IMR-90 (cell line): ENCODE data around the gene ARHGAP11A. TPM values are rescaled to one million over a fixed set of nuclear protein-coding genes. Genes with fewer than 3 reads are reported as not detected.
"Not testable (repeated sequence)": the region's sequence is repeated elsewhere in the genome, so short reads cannot be mapped to it uniquely, and the experiment has no call there.

Source experiments
- ATAC-seq: fragments of 200-7000 bp; cut with Tn5 transposase; 2 replicates; pipeline ENCODE4 v1.9.1; 2020; ENCODE audit warnings: low read depth, mild to moderate bottlenecking, moderate library complexity
- BruUV-seq: library from RNA; stranded (reverse); fragments of 400-500 nt; replicated peaks from 2 replicates; lab custom pipeline; 2021; lab: Mats Ljungman, UMichigan
- CTCF ChIA-PET: fragments of 300-600 bp; formaldehyde crosslinking; extraction: SDS; loops from one replicate; lab custom pipeline; 2021; ENCODE audit warnings: antibody characterized with exemption; lab: Yijun Ruan, JAX
- POLR2A ChIA-PET: fragments of 300-600 bp; sonication (Branson Sonifier 250); formaldehyde crosslinking; loops from one replicate; lab custom pipeline; 2022; ENCODE audit warnings: antibody characterized with exemption; ENCODE audit not compliant: unreplicated experiment; lab: Charles Lee
- DNase-seq: peaks from one replicate; pipeline ENCODE4 v3.0.0; 2013
- H2AFZ ChIP-seq: replicated peaks from 2 replicates; pipeline ENCODE3; 2013; ENCODE audit warnings: low read length, mild to moderate bottlenecking; ENCODE audit not compliant: poor library complexity
- H2AK5ac ChIP-seq: 2 replicates; pipeline ENCODE4 v1.6.1; 2013; ENCODE audit warnings: low read depth, low read length, inconsistent platforms
- H2AK9ac ChIP-seq: replicated peaks from 2 replicates; pipeline ENCODE3; 2013; ENCODE audit warnings: mild to moderate bottlenecking, low read depth, low read length, moderate library complexity; ENCODE audit not compliant: poor library complexity
- H2BK120ac ChIP-seq: 2 replicates; pipeline ENCODE4 v1.6.1; 2013; ENCODE audit warnings: low read depth, low read length, inconsistent platforms
- H2BK15ac ChIP-seq: 3 replicates; pipeline ENCODE4 v1.6.1; 2013; ENCODE audit warnings: low read depth, low read length, inconsistent platforms
- H2BK20ac ChIP-seq: 2 replicates; pipeline ENCODE4 v1.6.1; 2013; ENCODE audit warnings: low read depth, mild to moderate bottlenecking, inconsistent platforms, low read length, moderate library complexity
- H2BK5ac ChIP-seq: 2 replicates; pipeline ENCODE4 v1.6.1; 2013; ENCODE audit warnings: mild to moderate bottlenecking, low read depth, low read length, inconsistent platforms; ENCODE audit not compliant: poor library complexity, severe bottlenecking
- H3K14ac ChIP-seq: replicated peaks from 2 replicates; pipeline ENCODE4 v1.6.1; 2013; ENCODE audit warnings: low read depth, low read length, inconsistent platforms
- H3K18ac ChIP-seq: 2 replicates; pipeline ENCODE4 v1.6.1; 2013; ENCODE audit warnings: low read depth, low read length, control low read depth
- H3K23ac ChIP-seq: 2 replicates; pipeline ENCODE4 v1.6.1; 2013; ENCODE audit warnings: low read depth, low read length, inconsistent platforms
- H3K27ac ChIP-seq: 2 replicates; pipeline ENCODE4 v1.5.1; 2013; ENCODE audit warnings: mild to moderate bottlenecking, control low read depth, low read length; ENCODE audit not compliant: insufficient read depth
- H3K27me3 ChIP-seq: 2 replicates; pipeline ENCODE4 v1.6.1; 2013; ENCODE audit warnings: low read length; ENCODE audit not compliant: control insufficient read depth, insufficient read depth
- H3K36me3 ChIP-seq: 2 replicates; pipeline ENCODE4 v1.6.1; 2013; ENCODE audit warnings: low read length, mixed read lengths; ENCODE audit not compliant: control insufficient read depth, insufficient read depth
- H3K4ac ChIP-seq: 2 replicates; pipeline ENCODE4 v1.6.1; 2013; ENCODE audit warnings: low read depth, low read length, inconsistent platforms
- H3K4me1 ChIP-seq: 2 replicates; pipeline ENCODE4 v1.6.1; 2013; ENCODE audit warnings: low read length, mixed read lengths; ENCODE audit not compliant: control insufficient read depth, insufficient read depth
- H3K4me2 ChIP-seq: 2 replicates; pipeline ENCODE4 v1.6.1; 2013; ENCODE audit warnings: low read depth, mild to moderate bottlenecking, control low read depth, low read length, moderate library complexity
- H3K4me3 ChIP-seq: 2 replicates; pipeline ENCODE4 v1.5.1; 2013; ENCODE audit warnings: low read depth, mild to moderate bottlenecking, control low read depth, low read length, moderate library complexity; ENCODE audit not compliant: insufficient read depth
- H3K56ac ChIP-seq: 2 replicates; pipeline ENCODE4 v1.6.1; 2013; ENCODE audit warnings: low read length, inconsistent platforms; ENCODE audit not compliant: insufficient read depth; ENCODE audit errors: extremely low read depth
- H3K79me1 ChIP-seq, 2 experiments: 2 replicates each; pipeline ENCODE4 v1.6.1; 2013; ENCODE audit warnings: low read length in 2 of 2, inconsistent platforms in 1 of 2, low read depth in 1 of 2
- H3K9ac ChIP-seq: 2 replicates; pipeline ENCODE4 v1.6.1; 2013; ENCODE audit warnings: low read depth, low read length, control low read depth
- H3K9me1 ChIP-seq: 2 replicates; pipeline ENCODE4 v1.6.1; 2013; ENCODE audit warnings: low read length, inconsistent platforms; ENCODE audit not compliant: insufficient read depth
- H3K9me3 ChIP-seq: 2 replicates; pipeline ENCODE4 v1.6.1; 2013; ENCODE audit warnings: low read length; ENCODE audit not compliant: control insufficient read depth, insufficient read depth
- H4K20me1 ChIP-seq: 2 replicates; pipeline ENCODE4 v1.6.1; 2013; ENCODE audit warnings: low read length, inconsistent platforms; ENCODE audit not compliant: insufficient read depth
- H4K5ac ChIP-seq: 2 replicates; pipeline ENCODE4 v1.6.1; 2013; ENCODE audit warnings: mild to moderate bottlenecking, low read depth, low read length, control low read depth
- H4K8ac ChIP-seq, 2 experiments: 2 replicates each; pipeline ENCODE4 v1.6.1; 2013; ENCODE audit warnings: low read depth in 2 of 2, low read length in 2 of 2, control low read depth in 1 of 2, inconsistent platforms in 1 of 2
- H4K91ac ChIP-seq: 2 replicates; pipeline ENCODE4 v1.6.1; 2013; ENCODE audit warnings: low read depth, low read length, inconsistent platforms; ENCODE audit not compliant: insufficient read depth
- WGBS, 2 experiments: methylation state at CpG; one replicate each; pipeline versions ENCODE4 v1.1.5 to v1.1.7; 2013; ENCODE audit warnings: missing lambda C conversion rate in 2 of 2; ENCODE audit not compliant: insufficient read length in 1 of 2; ENCODE audit errors: extremely low coverage in 2 of 2; 5-methylcytosine and 5-hydroxymethylcytosine counted together
- dilution Hi-C: fragments of 300-500 bp; cut with HindIII; formaldehyde crosslinking; loops from one replicate; pipeline ENCODE4 v1.14.3; 2018; ENCODE audit warnings: low sequenced_read_pairs; ENCODE audit not compliant: unreplicated experiment
- in situ Hi-C: fragments of 300-500 bp; cut with MboI; formaldehyde crosslinking; loops from 3 replicates; pipeline ENCODE4 v1.14.3; 2019; ENCODE audit warnings: low sequenced_read_pairs, inconsistent platforms, mixed read lengths
- intact Hi-C: fragments of 100-400 bp; cut with micrococcal nuclease; formaldehyde crosslinking; loops from 2 replicates; pipeline ENCODE4 v1.10.0; 2022
- polyA plus RNA-seq, 3 experiments: library from polyadenylated mRNA; depleted of rRNA; stranded (reverse); fragments of >200 nt; gene quantifications; 2 replicates each; pipeline ENCODE4 v1.2.3, GENCODE V29; 2012; ENCODE audit warnings: low replicate concordance in 1 of 3
- total RNA-seq: library from RNA; depleted of rRNA; stranded (reverse); fragments of >200 nt; gene quantifications from 2 replicates; pipeline ENCODE4 v1.2.3, GENCODE V29; 2012

Gene ARHGAP11A
- total and polyA plus RNA-seq, 2 of the 4 experiments (the other 2 are of a cell fraction): 9.9 to 29.0 TPM

GRCh38 chr15:32578482-32578881 lies 36.8 kb upstream of the ARHGAP11A start:
- H3K4me2 ChIP-seq, H2BK5ac ChIP-seq, H3K4me3 ChIP-seq, H3K56ac ChIP-seq, H4K91ac ChIP-seq, H3K4ac ChIP-seq, H4K20me1 ChIP-seq, H3K18ac ChIP-seq, CTCF ChIA-PET, dilution Hi-C loops, H4K8ac ChIP-seq, H3K27me3 ChIP-seq, H2BK15ac ChIP-seq, H2AK5ac ChIP-seq, H3K36me3 ChIP-seq, H3K27ac ChIP-seq, H2BK20ac ChIP-seq, H3K4me1 ChIP-seq, H4K5ac ChIP-seq, H2AFZ ChIP-seq, H3K9me3 ChIP-seq, H2AK9ac ChIP-seq, H3K9me1 ChIP-seq, H3K79me1 ChIP-seq, H3K23ac ChIP-seq, ATAC-seq, H2BK120ac ChIP-seq, in situ Hi-C loops, BruUV-seq, POLR2A ChIA-PET, H3K9ac ChIP-seq, H3K14ac ChIP-seq, intact Hi-C loops, DNase-seq: not testable (repeated sequence)
- no CpG with 5 or more reads among the region's 4 CpGs for WGBS, 2 experiments

GRCh38 chr15:32585844-32586243 lies 29.5 kb upstream of the ARHGAP11A start:
- WGBS, 2 experiments: no CpG with 5 or more reads among the region's 4 CpGs
- dilution Hi-C loops: not testable (repeated sequence)

More at GRCh38 chr15:32585844-32586243, 29.5 kb upstream of the ARHGAP11A start:
- H3K4me3 ChIP-seq, H4K5ac ChIP-seq, H2BK20ac ChIP-seq, POLR2A ChIA-PET, BruUV-seq, H3K18ac ChIP-seq, H2BK120ac ChIP-seq, H2BK15ac ChIP-seq, H2AFZ ChIP-seq, H3K27me3 ChIP-seq, intact Hi-C loops, H3K9ac ChIP-seq, H2AK9ac ChIP-seq, H4K20me1 ChIP-seq, CTCF ChIA-PET, H3K4me1 ChIP-seq, H3K56ac ChIP-seq, H3K23ac ChIP-seq, H3K36me3 ChIP-seq, DNase-seq, H3K27ac ChIP-seq, H3K9me1 ChIP-seq, H3K9me3 ChIP-seq, in situ Hi-C loops, H4K91ac ChIP-seq, H2AK5ac ChIP-seq, ATAC-seq, H2BK5ac ChIP-seq, H3K79me1 ChIP-seq, H3K14ac ChIP-seq, H4K8ac ChIP-seq, H3K4ac ChIP-seq, H3K4me2 ChIP-seq: not testable (repeated sequence)
